K562 (cell line): ENCODE data around the gene FARP1. TPM values are rescaled to one million over a fixed set of nuclear protein-coding genes. Genes with fewer than 3 reads are reported as not detected.

Source experiments
- ATAC-seq: fragments of 200-7000 bp; cut with Tn5 transposase; 3 replicates; pipeline ENCODE4 v1.9.1; 2020; ENCODE audit warnings: moderate library complexity
- BruUV-seq: library from RNA; stranded (reverse); fragments of 400-500 nt; replicated peaks from 2 replicates; lab custom pipeline; 2021; lab: Mats Ljungman, UMichigan
- CTCF ChIA-PET: fragments of 300-600 bp; formaldehyde crosslinking; extraction: SDS; loops from one replicate; lab custom pipeline; 2021; ENCODE audit warnings: low intra/inter-chr PET ratio; lab: Yijun Ruan, JAX
- POLR2A ChIA-PET: fragments of 300-600, 350-650 bp; sonication (Branson Sonifier 250); formaldehyde crosslinking; extraction: SDS; loops from one replicate; lab custom pipeline; 2021; ENCODE audit warnings: antibody characterized with exemption, inconsistent platforms; lab: Yijun Ruan, JAX
- DNase-seq, 4 experiments: peaks; one replicate each; pipeline versions ENCODE4 v3.0.0 to v3.0.0-alpha.2; 2011 to 2018; ENCODE audit warnings: low spot score in 3 of 4, mixed read lengths in 3 of 4; ENCODE audit errors: extremely low read depth in 1 of 4
- FAIRE-seq: peaks from 2 replicates; lab custom pipeline; 2011; peaks lifted over from hg19 to GRCh38; lab: Jason Lieb, UNC
- H2AFZ ChIP-seq: 2 replicates; pipeline ENCODE4 v1.6.0; 2011; ENCODE audit warnings: low read depth, low read length, control low read depth, inconsistent platforms
- H3K27ac ChIP-seq: fragments of 200-600 bp; 3 replicates; pipeline ENCODE4 v1.8.0; 2011; ENCODE audit warnings: low read depth, mild to moderate bottlenecking, control low read depth, inconsistent platforms, low read length, moderate library complexity, mixed read lengths; ENCODE audit errors: extremely low read depth
- H3K27me3 ChIP-seq, 2 experiments: fragments of 300-600 bp in 1 of 2; 2 replicates in 1 of 2; 3 replicates in 1 of 2; pipeline versions ENCODE4 v1.6.0 to v1.8.0; 2011; ENCODE audit warnings: inconsistent platforms in 2 of 2, low read length in 2 of 2, mild to moderate bottlenecking in 1 of 2, mixed read lengths in 1 of 2, moderate library complexity in 1 of 2; ENCODE audit not compliant: control insufficient read depth in 2 of 2, insufficient read depth in 2 of 2
- H3K36me3 ChIP-seq: fragments of 300-600 bp; 3 replicates; pipeline ENCODE4 v1.8.0; 2011; ENCODE audit warnings: mild to moderate bottlenecking, low read length, inconsistent platforms; ENCODE audit not compliant: control insufficient read depth, insufficient read depth
- H3K4me1 ChIP-seq, 2 experiments: fragments of 200-600 bp in 1 of 2; replicated peaks in 1 of 2; 2 replicates in 1 of 2; 3 replicates in 1 of 2; pipeline versions ENCODE4 v1.5.1 to v1.8.0; 2011; ENCODE audit warnings: inconsistent platforms in 2 of 2, low read length in 2 of 2, mild to moderate bottlenecking in 1 of 2, mixed read lengths in 1 of 2, moderate library complexity in 1 of 2; ENCODE audit not compliant: control insufficient read depth in 2 of 2, insufficient read depth in 2 of 2
- H3K4me2 ChIP-seq: 2 replicates; pipeline ENCODE4 v1.6.1; 2011; ENCODE audit warnings: low read length, control low read depth, inconsistent platforms, mixed read lengths; ENCODE audit not compliant: insufficient read depth
- H3K4me3 ChIP-seq: fragments of 200-600 bp; sonication (generic), shearing (Covaris generic); 2 replicates; pipeline ENCODE4 v1.5.1; 2016; ENCODE audit warnings: control low read depth, inconsistent platforms
- H3K79me2 ChIP-seq: fragments of 200-600 bp; 3 replicates; pipeline ENCODE4 v1.8.0; 2011; ENCODE audit warnings: low read length, inconsistent platforms; ENCODE audit not compliant: control insufficient read depth, insufficient read depth
- H3K9ac ChIP-seq, 2 experiments: 2 replicates each; pipeline versions ENCODE4 v1.6.0 to v1.6.1; 2011; ENCODE audit warnings: low read depth in 2 of 2, low read length in 2 of 2, control low read depth in 1 of 2, inconsistent platforms in 1 of 2, mild to moderate bottlenecking in 1 of 2, mixed read lengths in 1 of 2; ENCODE audit not compliant: insufficient read depth in 1 of 2
- H3K9me1 ChIP-seq: one replicate; pipeline ENCODE4 v1.6.0; 2011; ENCODE audit warnings: inconsistent platforms, mild to moderate bottlenecking, low read length, moderate library complexity; ENCODE audit not compliant: control insufficient read depth, insufficient read depth
- H3K9me3 ChIP-seq: replicated peaks from 2 replicates; pipeline ENCODE4 v1.5.1; 2011; ENCODE audit warnings: low read depth, low read length, inconsistent platforms; ENCODE audit not compliant: control insufficient read depth, insufficient read depth
- H4K20me1 ChIP-seq: replicated peaks from 2 replicates; pipeline ENCODE4 v1.6.1; 2011; ENCODE audit warnings: low read length, inconsistent platforms, mixed read lengths; ENCODE audit not compliant: control insufficient read depth, insufficient read depth
- FOXJ3 ChIP-seq: sonication (generic); formaldehyde crosslinking; IDR thresholded peaks from 2 replicates; pipeline ENCODE4 v1.4.0; 2020; ENCODE audit warnings: mild to moderate bottlenecking, missing genetic modification reagents
- HMG20A ChIP-seq: fragments of 450-650 bp; formaldehyde crosslinking; conservative IDR thresholded peaks from 2 replicates; pipeline ENCODE4 v1.4.0; 2020; ENCODE audit warnings: mild to moderate bottlenecking, mixed read lengths
- MIER1 ChIP-seq: fragments of 450-650 bp; IDR thresholded peaks from 2 replicates; pipeline ENCODE4 v1.6.1; 2016; ENCODE audit warnings: antibody characterized with exemption, mild to moderate bottlenecking, low read depth
- PHF21A ChIP-seq: fragments of 450-650 bp; IDR thresholded peaks from 2 replicates; pipeline ENCODE4 v1.6.1; 2017; ENCODE audit warnings: low read depth, borderline replicate concordance
- SLC30A9 ChIP-seq: fragments of 250-450 bp; sonication (Bioruptor Pico); IDR thresholded peaks from 2 replicates; pipeline ENCODE4 v1.8.0; 2022; ENCODE audit warnings: mild to moderate bottlenecking, moderate library complexity
- SUPT5H ChIP-seq: fragments of 450-650 bp; IDR thresholded peaks from 2 replicates; pipeline ENCODE4 v1.6.1; 2016
- ZFP30 ChIP-seq: fragments of 250-450 bp; sonication (Bioruptor Pico); IDR thresholded peaks from 2 replicates; pipeline ENCODE4 v1.8.0; 2022; ENCODE audit warnings: moderate library complexity, mild to moderate bottlenecking, inconsistent platforms, borderline replicate concordance
- ZNF184 ChIP-seq: sonication (generic); formaldehyde crosslinking; IDR thresholded peaks from 2 replicates; pipeline ENCODE4 v1.5.0; 2020; ENCODE audit warnings: missing genetic modification reagents
- ZNF609 ChIP-seq: sonication (generic); formaldehyde crosslinking; IDR thresholded peaks from 2 replicates; pipeline ENCODE4 v1.8.1; 2023; ENCODE audit warnings: missing genetic modification reagents, mild to moderate bottlenecking, borderline replicate concordance
- WGBS: fragments of 100-300 bp; shearing (Covaris generic); methylation state at CpG from one replicate; pipeline ENCODE4 v1.1.6; 2016; ENCODE audit warnings: low coverage, mixed read lengths; ENCODE audit not compliant: insufficient coverage; ENCODE audit errors: missing lambda C conversion rate; 5-methylcytosine and 5-hydroxymethylcytosine counted together
- in situ Hi-C: fragments of 300-500 bp; cut with MboI; formaldehyde crosslinking; loops from 4 replicates; pipeline ENCODE4 v1.15.0; 2018; ENCODE audit warnings: inconsistent platforms, mixed read lengths
- intact Hi-C: fragments of 100-400 bp; cut with micrococcal nuclease; formaldehyde crosslinking; loops from 2 replicates; pipeline ENCODE4 v1.14.2; 2022
- polyA plus RNA-seq, 8 experiments: library from polyadenylated mRNA; depleted of rRNA in 4 of 8; stranded (reverse) in 5 of 8; unstranded in 3 of 8; fragments of >200 nt; fragmentation: Nextera tagmentation in 2 of 8; fragmentation: Illumina TruSeq in 1 of 8; extraction: Ambion mirVana in 2 of 8; extraction: Trizol in 1 of 8; gene quantifications; 2 replicates each; pipeline versions ENCODE4 v1.2.1 to v1.2.3, GENCODE V29; 2011 to 2014; ENCODE audit warnings: inconsistent platforms in 1 of 8, missing spikeins in 1 of 8
- total RNA-seq, 7 experiments: library from RNA; depleted of rRNA in 6 of 7; stranded (reverse); fragments of >200 nt in 6 of 7; fragmentation: Illumina TruSeq in 2 of 7; extraction: Trizol in 2 of 7; gene quantifications; 2 replicates each; pipeline versions ENCODE4 v1.2.1 to v1.2.3, GENCODE V29; 2011 to 2021; ENCODE audit warnings: low replicate concordance in 1 of 7
- TF ChIP-seq, protein P1 (sequence below): fragments of 450-650 bp; IDR thresholded peaks from 2 replicates; pipeline ENCODE4 v1.6.1; 2016; ENCODE audit warnings: low read depth

Gene FARP1
- total and polyA plus RNA-seq, 9 of the 15 experiments (the other 6 are each of a cell fraction or from before 2014, with no cell fraction given) = 0.03 to 0.29 (median 0.05) TPM; not detected in 3

GRCh38 chr13:98222081-98222554, 79.2 kb downstream of the FARP1 start:
- in situ Hi-C loops = no loop called here
- FAIRE-seq = no peak
- Histone ChIP-seq H3K27me3 (peaks cover 8 to 37% of the 10 kb centered on the region in 2 experiments; a peak in 4 of 5 replicates), H3K4me1 (peaks cover 0 to 4% of the 10 kb centered on the region in 2 experiments; a peak in 3 of 5 replicates), H3K79me2 (no peaks in the 10 kb centered on the region), H3K4me3 (no peak overlapping the region), H3K4me2 (no peak overlapping the region), H2AFZ (no peak overlapping the region), H3K36me3 (no peaks in the 10 kb centered on the region), H4K20me1 (no peaks in the 10 kb centered on the region; the same call in 1 of the 2 replicates), H3K9ac (no peak overlapping the region), H3K9me3 (no peaks in the 10 kb centered on the region), H3K9me1 (no peaks in the 10 kb centered on the region), H3K27ac (no peak overlapping the region)
- 11% methylated on average over 5 of the region's 5 CpGs for WGBS
- CTCF ChIA-PET = no interaction called here
- DNase-seq = no peak
- no peak for ATAC-seq
- POLR2A ChIA-PET = interaction anchor here (0.6 kb wide), 1 partner anchor 50 kb away, joined by 3 read pairs; no protein-coding TSS in a partner anchor
- intact Hi-C loops = no loop called here
- BruUV-seq = no TSS peak
- TF ChIP-seq HMG20A = no peak
- TF ChIP-seq FOXJ3 = no peak
- TF ChIP-seq ZNF609 (CRISPR knock-in tag) = no peak
- no peak for TF ChIP-seq SUPT5H
- no peak for TF ChIP-seq ZNF184 (CRISPR knock-in tag)
- TF ChIP-seq PHF21A = no peak
- TF ChIP-seq ZFP30 (CRISPR knock-in tag) = no peak
- no peak for TF ChIP-seq SLC30A9 (CRISPR knock-in tag)
- TF ChIP-seq, protein P1, sequence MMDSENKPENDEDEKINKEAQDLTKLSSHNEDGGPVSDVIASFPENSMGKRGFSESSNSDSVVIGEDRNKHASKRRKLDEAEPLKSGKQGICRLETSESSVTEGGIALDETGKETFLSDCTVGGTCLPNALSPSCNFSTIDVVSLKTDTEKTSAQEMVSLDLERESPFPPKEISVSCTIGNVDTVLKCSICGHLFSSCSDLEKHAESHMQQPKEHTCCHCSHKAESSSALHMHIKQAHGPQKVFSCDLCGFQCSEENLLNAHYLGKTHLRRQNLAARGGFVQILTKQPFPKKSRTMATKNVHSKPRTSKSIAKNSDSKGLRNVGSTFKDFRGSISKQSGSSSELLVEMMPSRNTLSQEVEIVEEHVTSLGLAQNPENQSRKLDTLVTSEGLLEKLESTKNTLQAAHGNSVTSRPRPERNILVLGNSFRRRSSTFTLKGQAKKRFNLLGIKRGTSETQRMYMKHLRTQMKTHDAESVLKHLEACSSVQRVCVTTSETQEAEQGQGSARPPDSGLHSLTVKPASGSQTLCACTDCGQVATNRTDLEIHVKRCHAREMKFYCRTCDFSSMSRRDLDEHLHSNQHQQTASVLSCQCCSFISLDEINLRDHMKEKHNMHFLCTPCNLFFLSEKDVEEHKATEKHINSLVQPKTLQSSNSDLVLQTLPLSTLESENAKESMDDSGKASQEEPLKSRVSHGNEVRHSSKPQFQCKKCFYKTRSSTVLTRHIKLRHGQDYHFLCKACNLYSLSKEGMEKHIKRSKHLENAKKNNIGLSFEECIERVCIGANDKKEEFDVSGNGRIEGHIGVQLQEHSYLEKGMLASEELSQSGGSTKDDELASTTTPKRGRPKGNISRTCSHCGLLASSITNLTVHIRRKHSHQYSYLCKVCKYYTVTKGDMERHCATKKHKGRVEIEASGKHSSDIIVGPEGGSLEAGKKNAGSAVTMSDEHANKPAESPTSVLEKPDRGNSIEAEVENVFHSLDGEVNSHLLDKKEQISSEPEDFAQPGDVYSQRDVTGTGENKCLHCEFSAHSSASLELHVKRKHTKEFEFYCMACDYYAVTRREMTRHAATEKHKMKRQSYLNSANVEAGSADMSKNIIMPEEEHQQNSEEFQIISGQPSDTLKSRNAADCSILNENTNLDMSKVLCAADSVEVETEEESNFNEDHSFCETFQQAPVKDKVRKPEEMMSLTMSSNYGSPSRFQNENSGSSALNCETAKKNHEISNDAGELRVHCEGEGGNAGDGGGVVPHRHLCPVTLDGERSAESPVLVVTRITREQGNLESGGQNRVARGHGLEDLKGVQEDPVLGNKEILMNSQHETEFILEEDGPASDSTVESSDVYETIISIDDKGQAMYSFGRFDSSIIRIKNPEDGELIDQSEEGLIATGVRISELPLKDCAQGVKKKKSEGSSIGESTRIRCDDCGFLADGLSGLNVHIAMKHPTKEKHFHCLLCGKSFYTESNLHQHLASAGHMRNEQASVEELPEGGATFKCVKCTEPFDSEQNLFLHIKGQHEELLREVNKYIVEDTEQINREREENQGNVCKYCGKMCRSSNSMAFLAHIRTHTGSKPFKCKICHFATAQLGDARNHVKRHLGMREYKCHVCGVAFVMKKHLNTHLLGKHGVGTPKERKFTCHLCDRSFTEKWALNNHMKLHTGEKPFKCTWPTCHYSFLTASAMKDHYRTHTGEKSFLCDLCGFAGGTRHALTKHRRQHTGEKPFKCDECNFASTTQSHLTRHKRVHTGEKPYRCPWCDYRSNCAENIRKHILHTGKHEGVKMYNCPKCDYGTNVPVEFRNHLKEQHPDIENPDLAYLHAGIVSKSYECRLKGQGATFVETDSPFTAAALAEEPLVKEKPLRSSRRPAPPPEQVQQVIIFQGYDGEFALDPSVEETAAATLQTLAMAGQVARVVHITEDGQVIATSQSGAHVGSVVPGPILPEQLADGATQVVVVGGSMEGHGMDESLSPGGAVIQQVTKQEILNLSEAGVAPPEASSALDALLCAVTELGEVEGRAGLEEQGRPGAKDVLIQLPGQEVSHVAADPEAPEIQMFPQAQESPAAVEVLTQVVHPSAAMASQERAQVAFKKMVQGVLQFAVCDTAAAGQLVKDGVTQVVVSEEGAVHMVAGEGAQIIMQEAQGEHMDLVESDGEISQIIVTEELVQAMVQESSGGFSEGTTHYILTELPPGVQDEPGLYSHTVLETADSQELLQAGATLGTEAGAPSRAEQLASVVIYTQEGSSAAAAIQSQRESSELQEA = no peak
- no peak for TF ChIP-seq MIER1
